A673 (cell line): ENCODE results near the gene SLC6A12. TPM values are rescaled to one million over a fixed set of nuclear protein-coding genes. Genes with fewer than 3 reads are reported as not detected.

Source experiments
- BruUV-seq: library from RNA; stranded (reverse); fragments of 400-500 nt; replicated peaks from 2 replicates; lab custom pipeline; 2021; lab: Mats Ljungman, UMichigan
- CTCF ChIA-PET: fragments of 300-600 bp; sonication (Branson Sonifier 250); formaldehyde crosslinking; loops from one replicate; lab custom pipeline; 2022; ENCODE audit warnings: antibody characterized with exemption; lab: Charles Lee
- POLR2A ChIA-PET: fragments of 300-600 bp; sonication (Branson Sonifier 250); formaldehyde crosslinking; loops from one replicate; lab custom pipeline; 2022; ENCODE audit warnings: antibody characterized with exemption; ENCODE audit not compliant: low non-redundant PET; lab: Charles Lee
- DNase-seq: peaks from one replicate; pipeline ENCODE4 v3.0.0-alpha.2; 2015; ENCODE audit warnings: low spot score
- H3K27ac ChIP-seq: fragments of 200-600 bp; sonication (generic); 2 replicates; pipeline ENCODE4 v1.5.1; 2016; ENCODE audit warnings: mixed run types, low read depth, mild to moderate bottlenecking, mixed read lengths, antibody characterized with exemption, low read length; ENCODE audit not compliant: poor library complexity, severe bottlenecking
- H3K27me3 ChIP-seq: fragments of 200-600 bp; sonication (generic); replicated peaks from 2 replicates; pipeline ENCODE4 v1.6.1; 2017; ENCODE audit warnings: mixed run types, low read depth, mild to moderate bottlenecking, mixed read lengths, antibody characterized with exemption, low read length; ENCODE audit not compliant: insufficient read depth, poor library complexity
- H3K36me3 ChIP-seq: fragments of 200-600 bp; sonication (generic); 2 replicates; pipeline ENCODE4 v1.6.1; 2016; ENCODE audit warnings: mixed run types, mild to moderate bottlenecking, mixed read lengths, antibody characterized with exemption, low read length; ENCODE audit not compliant: insufficient read depth, poor library complexity, severe bottlenecking
- H3K4me1 ChIP-seq: fragments of 200-600 bp; sonication (generic); 2 replicates; pipeline ENCODE4 v1.6.1; 2017; ENCODE audit warnings: mixed run types, mild to moderate bottlenecking, mixed read lengths, antibody characterized with exemption, low read length; ENCODE audit not compliant: insufficient read depth, poor library complexity, severe bottlenecking
- H3K4me3 ChIP-seq: fragments of 200-600 bp; sonication (generic); 2 replicates; pipeline ENCODE4 v1.5.1; 2016; ENCODE audit warnings: low read depth, mixed run types, mild to moderate bottlenecking, mixed read lengths, low read length; ENCODE audit not compliant: poor library complexity, severe bottlenecking
- H3K9me3 ChIP-seq: fragments of 200-600 bp; sonication (generic); 2 replicates; pipeline ENCODE4 v1.6.1; 2016; ENCODE audit warnings: mixed run types, low read depth, mild to moderate bottlenecking, mixed read lengths, antibody characterized with exemption, low read length; ENCODE audit not compliant: poor library complexity, severe bottlenecking
- CTCF ChIP-seq: fragments of 300-800, 200-600 bp; sonication (generic); conservative IDR thresholded peaks from 2 replicates; pipeline ENCODE4 v1.5.1; 2017; ENCODE audit warnings: low read depth, mild to moderate bottlenecking, antibody characterized with exemption, low read length, moderate library complexity, mixed read lengths
- EZH2 ChIP-seq: fragments of 200-600 bp; sonication (generic); IDR thresholded peaks from 2 replicates; pipeline ENCODE4 v1.6.1; 2017; ENCODE audit warnings: borderline replicate concordance, low read depth, mild to moderate bottlenecking, mixed read lengths, antibody characterized with exemption, low read length; ENCODE audit not compliant: poor library complexity, severe bottlenecking
- intact Hi-C: fragments of 100-400 bp; cut with micrococcal nuclease; formaldehyde crosslinking; loops from one replicate; pipeline ENCODE4 v1.10.0; 2022; ENCODE audit not compliant: unreplicated experiment
- total RNA-seq: library from RNA; stranded (reverse); gene quantifications from 2 replicates; pipeline ENCODE4 v1.2.3, GENCODE V29; 2021

The SLC6A12 gene
- total RNA-seq, 1 experiment from 2014 or later: not detected

GRCh38 chr12:195951-196350 is 18.0 kb downstream of the SLC6A12 start:
- CTCF ChIA-PET: no interaction called here
- TF ChIP-seq CTCF: no peak
- no peak for DNase-seq
- Histone ChIP-seq H3K4me3 (no peak overlapping the region), H3K27ac (no peak overlapping the region), H3K9me3 (no peaks in the 10 kb centered on the region), H3K27me3 (peaks cover 2% of the 10 kb centered on the region), H3K36me3 (no peaks in the 10 kb centered on the region), H3K4me1 (no peaks in the 10 kb centered on the region)
- no TSS peak for BruUV-seq
- POLR2A ChIA-PET: no interaction called here
- intact Hi-C loops: no loop called here

- Histone ChIP-seq H3K27ac (no peak overlapping the region), H3K36me3 (no peaks in the 10 kb centered on the region), H3K4me3 (no peak overlapping the region), H3K27me3 (no peaks in the 10 kb centered on the region), H3K4me1 (no peaks in the 10 kb centered on the region), H3K9me3 (no peaks in the 10 kb centered on the region)
- BruUV-seq: no TSS peak
- TF ChIP-seq EZH2 (no peak), CTCF (no peak)
- DNase-seq: no peak
- intact Hi-C loops: no loop called here
- ChIA-PET CTCF (no interaction called here), POLR2A (no interaction called here)
Observed at GRCh38 chr12:195156-195555, 18.8 kb downstream of the SLC6A12 start.

- no peak overlapping the region for H3K4me3 ChIP-seq
- no peaks in the 10 kb centered on the region for H3K27me3 ChIP-seq
- intact Hi-C loops: no loop called here
- DNase-seq: no peak
- no peaks in the 10 kb centered on the region for H3K36me3 ChIP-seq
- TF ChIP-seq EZH2 (no peak), CTCF (no peak)
- H3K4me1 ChIP-seq: no peaks in the 10 kb centered on the region
- BruUV-seq: no TSS peak
- CTCF ChIA-PET: no interaction called here
- no peak overlapping the region for H3K27ac ChIP-seq
- POLR2A ChIA-PET: no interaction called here
- H3K9me3 ChIP-seq: no peaks in the 10 kb centered on the region
Observed at GRCh38 chr12:194276-194675, 19.7 kb downstream of the SLC6A12 start.
